A549 (cell line): ENCODE data around the gene IL1RL2. TPM values are rescaled to one million over a fixed set of nuclear protein-coding genes. Genes with fewer than 3 reads are reported as not detected.

ENCODE experiments used
- ATAC-seq, 2 experiments: fragments of 200-7000 bp in 1 of 2; fragments of >200 bp in 1 of 2; cut with Nextera tagmentation in 1 of 2; cut with Tn5 transposase in 1 of 2; 3 replicates each; pipeline versions ENCODE4 v1.8.0 to v1.9.1; 2018 to 2020; ENCODE audit warnings: mild to moderate bottlenecking in 1 of 2, moderate library complexity in 1 of 2
- CTCF ChIA-PET: fragments of 300-600 bp; sonication (Branson Sonifier 250); formaldehyde crosslinking; extraction: SDS; loops from one replicate; lab custom pipeline; 2021; ENCODE audit warnings: antibody characterized with exemption, inconsistent platforms; lab: Yijun Ruan, JAX
- POLR2A ChIA-PET: fragments of 350-600 bp; formaldehyde crosslinking; extraction: SDS; loops from one replicate; lab custom pipeline; 2021; ENCODE audit warnings: antibody characterized with exemption, inconsistent platforms; lab: Yijun Ruan, JAX
- DNase-seq, 2 experiments: peaks; one replicate each; pipeline versions ENCODE4 v3.0.0 to v3.0.0-alpha.2; 2011 to 2016; ENCODE audit warnings: low read depth in 1 of 2, low spot score in 1 of 2
- FAIRE-seq: peaks from 2 replicates; lab custom pipeline; 2011; peaks lifted over from hg19 to GRCh38; lab: Jason Lieb, UNC
- H3K27ac ChIP-seq, 2 experiments: fragments of >200 bp; sonication (Bioruptor Twin); formaldehyde crosslinking; 3 replicates each; pipeline ENCODE4 v1.5.1; 2016 to 2017
- H3K4me1 ChIP-seq: fragments of >200 bp; sonication (Bioruptor Twin); formaldehyde crosslinking; 3 replicates; pipeline ENCODE4 v1.6.1; 2016
- H3K4me2 ChIP-seq: fragments of >200 bp; sonication (Bioruptor Twin); formaldehyde crosslinking; 3 replicates; pipeline ENCODE4 v1.6.1; 2016
- H3K4me3 ChIP-seq: fragments of >200 bp; sonication (Bioruptor Twin); formaldehyde crosslinking; 3 replicates; pipeline ENCODE4 v1.5.1; 2016
- H3K9me3 ChIP-seq: fragments of >200 bp; sonication (Bioruptor Twin); formaldehyde crosslinking; 3 replicates; pipeline ENCODE4 v1.6.1; 2016
- ATOH8 ChIP-seq: fragments of 250-450 bp; sonication (Bioruptor Pico); IDR thresholded peaks from 2 replicates; pipeline ENCODE4 v1.5.0; 2020; ENCODE audit warnings: low read depth, mild to moderate bottlenecking, moderate library complexity
- BHLHE40 ChIP-seq: IDR thresholded peaks from 2 replicates; pipeline ENCODE4 v1.6.1; 2012; ENCODE audit warnings: low read depth, low read length, inconsistent platforms
- CEBPB ChIP-seq, 2 experiments: fragments of >200 bp in 1 of 2; sonication (Bioruptor Twin) in 1 of 2; formaldehyde crosslinking in 1 of 2; IDR thresholded peaks; 2 replicates each; pipeline ENCODE4 v1.6.1; 2012 to 2016
- CHD4 ChIP-seq: fragments of 200-600 bp; sonication (generic); IDR thresholded peaks from 2 replicates; pipeline ENCODE4 v1.6.1; 2016; ENCODE audit warnings: antibody characterized with exemption, mild to moderate bottlenecking, borderline replicate concordance
- CTCF ChIP-seq: fragments of >200 bp; sonication (Bioruptor Twin); formaldehyde crosslinking; IDR thresholded peaks from 3 replicates; pipeline ENCODE4 v1.5.1; 2016
- EHF ChIP-seq: fragments of 250-450 bp; sonication (Bioruptor Pico); IDR thresholded peaks from 2 replicates; pipeline ENCODE4 v1.5.0; 2020; ENCODE audit warnings: mild to moderate bottlenecking
- EP300 ChIP-seq, 2 experiments: fragments of >200 bp; sonication (Bioruptor Twin); formaldehyde crosslinking; IDR thresholded peaks; 2 replicates in 1 of 2; 3 replicates in 1 of 2; pipeline ENCODE4 v1.6.1; 2016 to 2017
- ESRRA ChIP-seq: fragments of 150-350 bp; IDR thresholded peaks from 2 replicates; pipeline ENCODE4 v1.6.1; 2014; ENCODE audit warnings: mild to moderate bottlenecking, low read length, borderline replicate concordance
- FOSB ChIP-seq: fragments of 250-450 bp; sonication (Bioruptor Pico); IDR thresholded peaks from 2 replicates; pipeline ENCODE4 v1.5.0; 2020; ENCODE audit warnings: mild to moderate bottlenecking, moderate library complexity
- FOSL2 ChIP-seq, 2 experiments: fragments of 450-650 bp in 1 of 2; fragments of >200 bp in 1 of 2; sonication (Bioruptor Twin) in 1 of 2; formaldehyde crosslinking; IDR thresholded peaks; 2 replicates each; pipeline versions ENCODE4 v1.5.0 to v1.6.1; 2016 to 2020; ENCODE audit warnings: mild to moderate bottlenecking in 1 of 2, moderate library complexity in 1 of 2
- GATA3 ChIP-seq: IDR thresholded peaks from 2 replicates; pipeline ENCODE4 v1.6.1; 2012; ENCODE audit warnings: borderline replicate concordance
- HDAC2 ChIP-seq: fragments of 200-600 bp; sonication (generic); IDR thresholded peaks from 2 replicates; pipeline ENCODE4 v1.6.1; 2016
- HES2 ChIP-seq: fragments of >200 bp; sonication (Bioruptor Twin); formaldehyde crosslinking; IDR thresholded peaks from 2 replicates; pipeline ENCODE4 v1.6.1; 2016
- HOXB5 ChIP-seq: fragments of 250-450 bp; sonication (Bioruptor Pico); IDR thresholded peaks from 2 replicates; pipeline ENCODE4 v1.5.0; 2020; ENCODE audit warnings: mild to moderate bottlenecking, moderate library complexity
- KDM1A ChIP-seq: fragments of 200-600 bp; sonication (generic); IDR thresholded peaks from 2 replicates; pipeline ENCODE4 v1.6.1; 2016; ENCODE audit warnings: low read depth, mild to moderate bottlenecking
- KDM5A ChIP-seq: fragments of 200-600 bp; sonication (generic); IDR thresholded peaks from 2 replicates; pipeline ENCODE4 v1.6.1; 2016; ENCODE audit warnings: antibody characterized with exemption, mild to moderate bottlenecking
- MAFK ChIP-seq: fragments of 450-650 bp; IDR thresholded peaks from 2 replicates; pipeline ENCODE4 v1.6.1; 2014; ENCODE audit not compliant: partially characterized antibody
- NFE2L2 ChIP-seq: fragments of 150-350 bp; conservative IDR thresholded peaks from 2 replicates; pipeline ENCODE4 v1.6.1; 2014; ENCODE audit warnings: low read length
- NPAS2 ChIP-seq: fragments of 250-450 bp; sonication (Bioruptor Pico); IDR thresholded peaks from 2 replicates; pipeline ENCODE4 v1.8.0; 2022; ENCODE audit warnings: mild to moderate bottlenecking, moderate library complexity, borderline replicate concordance
- PBX3 ChIP-seq: IDR thresholded peaks from 2 replicates; pipeline ENCODE4 v1.6.1; 2012
- POLR2A ChIP-seq: IDR thresholded peaks from 2 replicates; pipeline ENCODE4 v1.6.1; 2012; ENCODE audit warnings: mild to moderate bottlenecking, low read length
- POLR2AphosphoS2 ChIP-seq: conservative IDR thresholded peaks from 2 replicates; pipeline ENCODE4 v1.6.1; 2012; ENCODE audit warnings: low read length, improper control_type of control experiment, inconsistent platforms
- RARB ChIP-seq: fragments of 250-450 bp; sonication (Bioruptor Pico); IDR thresholded peaks from 2 replicates; pipeline ENCODE4 v1.8.0; 2021; ENCODE audit warnings: mild to moderate bottlenecking, moderate library complexity
- RFX5 ChIP-seq: fragments of 450-650 bp; IDR thresholded peaks from 2 replicates; pipeline ENCODE4 v1.7.1; 2014; ENCODE audit warnings: antibody characterized with exemption, mild to moderate bottlenecking, moderate library complexity
- RNF2 ChIP-seq: fragments of 200-600 bp; sonication (generic); IDR thresholded peaks from 2 replicates; pipeline ENCODE4 v1.6.1; 2016; ENCODE audit warnings: low read depth, mild to moderate bottlenecking, antibody characterized with exemption, moderate library complexity, borderline replicate concordance
- SMC3 ChIP-seq: fragments of >200 bp; sonication (Bioruptor Twin); formaldehyde crosslinking; IDR thresholded peaks from 3 replicates; pipeline ENCODE4 v1.6.1; 2018; ENCODE audit warnings: inconsistent platforms
- SREBF2 ChIP-seq: fragments of 450-650 bp; IDR thresholded peaks from 2 replicates; pipeline ENCODE4 v1.6.1; 2014; ENCODE audit warnings: mild to moderate bottlenecking, moderate library complexity
- TP53 ChIP-seq: fragments of 250-450 bp; sonication (Bioruptor Pico); IDR thresholded peaks from 2 replicates; pipeline ENCODE4 v1.5.0; 2021; ENCODE audit warnings: mild to moderate bottlenecking, moderate library complexity
- ZC3H11A ChIP-seq: fragments of 450-650 bp; IDR thresholded peaks from 2 replicates; pipeline ENCODE4 v1.6.1; 2014; ENCODE audit warnings: antibody characterized with exemption, mild to moderate bottlenecking
- ZFP36 ChIP-seq: fragments of 450-650 bp; IDR thresholded peaks from 2 replicates; pipeline ENCODE4 v1.6.1; 2014; ENCODE audit warnings: borderline replicate concordance; ENCODE audit not compliant: partially characterized antibody
- ZSCAN20 ChIP-seq: fragments of 250-450 bp; sonication (Bioruptor Pico); IDR thresholded peaks from 2 replicates; pipeline ENCODE4 v1.8.0; 2022; ENCODE audit warnings: mild to moderate bottlenecking, moderate library complexity
- WGBS: methylation state at CpG from one replicate; pipeline ENCODE4 v1.1.6; 2017; ENCODE audit errors: missing lambda C conversion rate; 5-methylcytosine and 5-hydroxymethylcytosine counted together
- polyA plus RNA-seq, 4 experiments: library from polyadenylated mRNA; depleted of rRNA in 3 of 4; stranded (reverse); fragments of >200 nt; fragmentation: RNase III in 1 of 4; extraction: RNeasy Plus Mini Kit Qiagen cat#74134 plus additional on column Dnase treatment in 1 of 4; gene quantifications; 2 replicates in 3 of 4; 3 replicates in 1 of 4; pipeline ENCODE4 v1.2.3, GENCODE V29; 2011 to 2017
- TF ChIP-seq, protein P1 (sequence below): fragments of >200 bp; sonication (Bioruptor Twin); formaldehyde crosslinking; IDR thresholded peaks from 3 replicates; pipeline ENCODE4 v1.6.1; 2016
- TF ChIP-seq, protein P2 (sequence below): IDR thresholded peaks from 2 replicates; pipeline ENCODE4 v1.6.1; 2012; ENCODE audit warnings: low read depth, borderline replicate concordance

Gene IL1RL2
- polyA plus RNA-seq, 2 of the 4 experiments (the other 2 are of a cell fraction) = 0.05 TPM; not detected in 1

- peak overlapping the region; percentile 52 to 54; a peak in 5 of 6 replicates for H3K27ac ChIP-seq
- H3K4me1 ChIP-seq = peaks cover 3% of the 10 kb centered on the region; the same call in 1 of the 3 replicates
- DNase-seq (peak; percentile 21 to 40), ATAC-seq (peak; percentile 74 to 92; a peak in 5 of 6 replicates), FAIRE-seq (no peak)
- CTCF ChIA-PET = interaction anchor here (3.3 kb wide), 1 partner anchor 238 kb away, joined by 10 read pairs; no protein-coding TSS in a partner anchor
- no peak overlapping the region for H3K4me3 ChIP-seq
- 24% methylated on average over 3 of the region's 3 CpGs for WGBS
- TF ChIP-seq TP53 (CRISPR knock-in tag) (no peak), NFE2L2 (no peak), CHD4 (no peak), KDM1A (no peak), GATA3 (no peak), FOSL2 (IDR thresholded peaks at IDR 0.05) (peak; percentile 67), FOSL2 (CRISPR knock-in tag; IDR thresholded peaks at IDR 0.05) (peak; percentile 60), SREBF2 (no peak), HES2 (peak; percentile 39; the same call in 1 of the 2 replicates), MAFK (no peak), BHLHE40 (no peak), HOXB5 (CRISPR knock-in tag) (no peak), SMC3 (no peak), RFX5 (no peak), CEBPB (IDR thresholded peaks at IDR 0.05) (peak in 1 of 2 experiments; percentile 66; a peak in 1 of 4 replicates), ATOH8 (no peak), RNF2 (no peak), EHF (CRISPR knock-in tag) (no peak), ESRRA (no peak), POLR2A (no peak), KDM5A (no peak), POLR2AphosphoS2 (no peak), NPAS2 (CRISPR knock-in tag) (no peak), EP300 (IDR thresholded peaks at IDR 0.05) (no peak), RARB (CRISPR knock-in tag) (no peak)
- TF ChIP-seq, protein P1, sequence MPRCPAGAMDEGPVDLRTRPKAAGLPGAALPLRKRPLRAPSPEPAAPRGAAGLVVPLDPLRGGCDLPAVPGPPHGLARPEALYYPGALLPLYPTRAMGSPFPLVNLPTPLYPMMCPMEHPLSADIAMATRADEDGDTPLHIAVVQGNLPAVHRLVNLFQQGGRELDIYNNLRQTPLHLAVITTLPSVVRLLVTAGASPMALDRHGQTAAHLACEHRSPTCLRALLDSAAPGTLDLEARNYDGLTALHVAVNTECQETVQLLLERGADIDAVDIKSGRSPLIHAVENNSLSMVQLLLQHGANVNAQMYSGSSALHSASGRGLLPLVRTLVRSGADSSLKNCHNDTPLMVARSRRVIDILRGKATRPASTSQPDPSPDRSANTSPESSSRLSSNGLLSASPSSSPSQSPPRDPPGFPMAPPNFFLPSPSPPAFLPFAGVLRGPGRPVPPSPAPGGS = no peak
- POLR2A ChIA-PET = no interaction called here
- no peaks in the 10 kb centered on the region for H3K9me3 ChIP-seq
- peak overlapping the region; percentile 4; the same call in 2 of the 3 replicates for H3K4me2 ChIP-seq
Observed at GRCh38 chr2:102258386-102259074, 71.7 kb downstream of the IL1RL2 start.

DNA sequence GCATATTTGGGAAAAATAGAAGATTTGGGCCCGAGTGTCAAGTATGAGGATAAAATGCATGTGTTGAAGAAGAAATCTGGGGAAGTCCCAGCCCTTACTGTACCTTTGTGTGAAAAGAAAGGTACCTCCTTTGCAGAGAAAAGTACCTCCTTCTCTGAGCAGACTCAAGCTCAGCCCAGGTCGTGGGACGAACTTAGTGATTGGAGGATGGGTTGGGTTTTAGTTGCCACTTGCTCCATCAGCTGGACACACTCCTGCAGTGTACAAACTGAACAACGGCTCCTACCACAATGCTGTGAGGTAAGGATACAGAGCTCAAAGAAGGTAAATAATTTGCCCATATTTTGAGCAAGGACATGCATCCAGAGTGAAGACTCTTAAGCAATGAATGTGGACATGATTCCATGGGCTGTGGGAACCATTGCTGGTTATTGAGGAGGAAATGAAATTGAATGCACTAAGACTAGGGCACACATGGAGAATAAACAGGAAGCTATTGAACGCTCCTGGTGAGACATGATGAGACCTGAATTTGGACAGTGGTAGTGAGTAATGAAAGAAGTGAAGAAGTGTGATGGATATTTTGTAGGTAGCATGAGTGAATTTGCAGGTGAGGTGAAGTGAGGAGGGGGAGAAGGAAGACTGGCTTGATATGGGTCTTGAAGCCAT is 74.8 kb downstream of the IL1RL2 start:
- FAIRE-seq (no peak), ATAC-seq (no peak), DNase-seq (no peak)
- no peak overlapping the region for H3K4me2 ChIP-seq
- H3K27ac ChIP-seq = no peak overlapping the region
- ChIA-PET POLR2A (no interaction called here), CTCF (interaction anchor here (0.9 to 2.4 kb wide), 5 partner anchors 10 to 241 kb away, joined by 3 to 10 read pairs (median 3); partner anchors contain the start of gene IL18R1)
- peaks cover 3% of the 10 kb centered on the region; the same call in 1 of the 3 replicates for H3K4me1 ChIP-seq
- no peak overlapping the region for H3K4me3 ChIP-seq
- WGBS = 42% methylated on average over 5 of the region's 5 CpGs
- H3K9me3 ChIP-seq = no peaks in the 10 kb centered on the region
- TF ChIP-seq POLR2A = no peak
- TF ChIP-seq, protein P2, sequence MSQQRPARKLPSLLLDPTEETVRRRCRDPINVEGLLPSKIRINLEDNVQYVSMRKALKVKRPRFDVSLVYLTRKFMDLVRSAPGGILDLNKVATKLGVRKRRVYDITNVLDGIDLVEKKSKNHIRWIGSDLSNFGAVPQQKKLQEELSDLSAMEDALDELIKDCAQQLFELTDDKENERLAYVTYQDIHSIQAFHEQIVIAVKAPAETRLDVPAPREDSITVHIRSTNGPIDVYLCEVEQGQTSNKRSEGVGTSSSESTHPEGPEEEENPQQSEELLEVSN = no peak
- no peak for TF ChIP-seq PBX3
- no peak for TF ChIP-seq ZSCAN20 (CRISPR knock-in tag)
- no peak for TF ChIP-seq BHLHE40
- no peak for TF ChIP-seq CTCF
- TF ChIP-seq ZFP36 = no peak
- no peak for TF ChIP-seq FOSB (CRISPR knock-in tag)
- no peak for TF ChIP-seq TP53 (CRISPR knock-in tag)
- no peak for TF ChIP-seq ZC3H11A
- no peak for TF ChIP-seq CEBPB (IDR thresholded peaks at IDR 0.05)
- no peak for TF ChIP-seq EHF (CRISPR knock-in tag)
- no peak for TF ChIP-seq HDAC2
